NCI-H1092 (cell line): ENCODE measurements around the gene RTRAF.

Source experiments
- DNase-seq: peaks from one replicate; lab custom pipeline; 2025; lab: John Stamatoyannopoulos, UW

The RTRAF gene

DNA sequence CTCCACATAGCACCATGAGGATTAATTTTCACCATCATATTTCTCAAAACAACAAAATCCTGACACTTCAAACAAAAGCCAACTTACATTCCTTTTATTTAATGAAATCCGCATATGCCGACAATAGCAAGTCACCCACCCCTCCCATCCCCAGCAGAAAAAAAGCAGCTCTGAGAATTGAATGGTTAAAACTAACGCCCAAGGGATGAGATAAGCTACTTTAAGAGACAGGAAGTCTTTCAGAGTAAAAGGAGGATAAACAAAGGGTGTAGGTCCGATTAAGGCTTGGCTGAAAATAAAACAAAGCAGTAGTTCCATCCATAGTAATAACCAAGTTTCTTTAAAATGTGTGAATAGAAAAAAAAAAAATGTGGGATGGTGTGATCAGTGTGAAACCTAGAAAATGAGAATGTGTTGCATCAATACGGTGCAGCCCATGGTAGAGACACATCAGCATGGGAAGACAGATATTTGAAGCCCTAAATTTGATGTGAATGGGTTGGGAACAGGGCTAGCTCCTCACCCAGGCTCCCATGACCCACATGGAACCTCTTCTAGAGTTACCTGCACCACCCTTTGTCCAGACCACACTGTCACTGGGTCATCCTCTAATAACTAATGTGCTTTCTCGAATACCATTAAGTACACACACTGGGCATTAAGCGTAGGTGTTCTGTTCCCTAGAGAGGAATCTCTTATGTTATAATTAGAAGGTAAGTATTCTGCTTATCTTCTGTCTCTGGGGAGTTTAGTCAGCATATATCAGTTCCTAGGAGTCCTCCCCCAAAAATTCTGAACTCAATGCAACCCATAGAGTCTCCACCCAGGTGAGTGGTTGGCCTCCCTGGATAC lies 31.7 kb downstream of the RTRAF start:
- no peak for DNase-seq

DNA sequence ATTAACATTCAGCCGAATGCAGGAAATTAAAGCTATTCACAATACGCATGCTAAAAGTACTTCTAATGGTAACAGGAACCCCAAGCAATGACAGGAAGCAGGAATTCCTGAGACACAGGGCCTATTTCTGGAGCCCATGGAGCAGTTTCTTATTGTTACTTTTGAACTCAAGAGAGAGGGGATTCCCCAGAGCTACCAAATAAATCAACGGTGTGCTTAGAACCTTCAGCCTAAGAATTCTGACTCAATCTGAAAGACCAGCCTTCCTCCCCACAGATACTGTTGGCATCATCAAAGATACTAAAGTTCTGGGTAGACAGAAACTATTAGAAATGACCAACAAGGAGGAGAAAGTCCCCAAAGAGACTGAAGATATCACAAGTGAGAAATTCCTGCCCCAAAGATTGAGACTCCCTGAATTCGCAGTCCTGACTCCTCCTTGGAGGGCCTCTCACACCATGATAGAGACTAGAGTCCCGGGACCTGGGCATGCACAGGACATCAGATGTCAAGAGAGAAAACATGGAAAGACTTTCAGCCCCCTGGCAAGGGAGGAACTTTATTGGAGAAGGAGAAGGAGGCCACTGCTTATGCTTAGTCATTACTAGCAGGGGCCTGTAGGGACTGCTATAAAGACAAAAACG lies 32.7 kb downstream of the RTRAF start:
- DNase-seq = no peak

DNA sequence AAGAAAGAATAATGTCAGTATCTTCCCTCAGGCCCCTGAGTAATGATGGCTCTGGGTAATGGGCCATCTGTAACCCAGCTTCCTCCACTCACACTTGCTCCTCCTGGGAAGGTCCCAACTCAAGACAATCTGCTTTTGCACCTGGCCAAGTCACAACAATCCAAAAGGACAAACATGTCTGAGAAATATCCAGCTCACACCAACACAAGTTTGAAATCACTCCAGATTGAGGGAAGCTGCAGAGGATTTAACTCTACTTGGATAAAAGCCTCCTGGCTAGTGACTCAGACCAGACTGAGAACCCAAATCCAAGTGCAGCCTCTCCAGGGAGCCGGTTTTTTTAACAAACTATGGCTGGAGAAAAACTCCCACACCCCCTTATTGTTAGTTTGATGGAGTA lies 34.2 kb downstream of the RTRAF start:
- DNase-seq = no peak

DNA sequence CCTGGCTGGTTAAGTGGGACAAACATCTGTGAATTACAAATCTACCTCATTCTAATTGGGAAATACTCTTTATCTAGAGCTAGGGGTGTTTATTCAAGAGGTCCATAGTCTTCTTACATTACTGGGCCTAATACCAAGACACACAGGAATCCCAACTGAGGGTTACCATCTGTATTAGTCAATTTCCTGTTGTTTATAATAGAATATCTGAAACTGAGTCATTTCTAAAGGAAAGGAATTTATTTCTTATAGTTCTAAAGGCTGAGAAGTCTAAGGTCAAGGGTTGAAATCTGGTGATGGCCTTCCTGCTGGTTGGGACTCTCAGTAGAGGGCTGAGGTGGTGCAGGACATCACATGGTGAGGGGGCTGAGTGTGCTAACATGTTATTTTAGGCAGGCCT lies 36.0 kb downstream of the RTRAF start:
- DNase-seq = no peak

DNA sequence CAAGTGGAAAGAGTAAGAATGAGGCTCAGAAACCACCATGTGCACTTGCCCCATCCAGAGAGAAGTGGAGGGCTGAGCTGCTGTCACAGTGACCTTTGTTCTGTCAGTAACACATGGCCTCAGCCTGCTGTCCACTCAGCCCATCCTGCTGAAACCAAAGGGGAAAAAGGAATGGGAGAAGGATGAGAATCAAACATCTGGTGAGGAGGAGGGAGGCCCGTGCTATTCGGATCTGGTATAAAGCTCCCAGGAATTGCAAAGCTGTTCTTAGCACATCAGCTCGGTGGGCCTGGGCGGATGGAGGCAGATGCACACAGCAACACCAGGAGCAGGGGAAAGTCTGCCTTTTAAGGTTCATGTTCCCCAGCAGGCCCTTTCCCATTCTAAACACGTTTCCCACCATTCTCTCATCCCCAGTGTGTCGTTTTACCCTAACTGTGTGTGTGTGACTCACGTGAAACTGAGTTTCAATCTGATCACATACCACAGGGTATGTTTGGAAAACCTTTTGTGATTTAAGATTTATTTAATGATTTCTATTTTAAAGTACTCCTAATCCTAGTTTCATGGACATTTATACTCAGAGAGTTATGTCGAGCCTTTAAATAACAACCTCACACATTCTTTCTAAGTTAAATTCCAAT lies 36.8 kb downstream of the RTRAF start:
- DNase-seq = no peak

DNA sequence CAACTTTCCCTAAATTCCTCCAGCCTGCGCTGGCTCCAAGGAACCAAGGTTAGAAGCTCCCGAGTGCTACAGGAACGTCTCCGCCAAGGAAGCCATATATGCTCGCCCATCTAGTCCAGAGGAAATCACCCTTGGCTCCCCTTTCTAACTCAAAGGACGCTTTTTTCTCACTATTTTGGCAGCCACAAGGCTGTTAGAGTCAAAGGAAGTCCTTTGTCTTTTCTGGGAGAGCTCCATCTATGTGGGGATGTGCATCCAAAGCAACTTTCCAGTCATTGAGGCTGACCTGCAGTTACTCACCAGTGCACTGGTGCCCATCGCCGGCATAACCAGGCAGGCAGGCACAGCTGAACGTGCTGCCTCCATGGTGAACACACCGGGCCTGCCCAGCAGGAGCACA lies 37.6 kb downstream of the RTRAF start:
- no peak for DNase-seq

DNA sequence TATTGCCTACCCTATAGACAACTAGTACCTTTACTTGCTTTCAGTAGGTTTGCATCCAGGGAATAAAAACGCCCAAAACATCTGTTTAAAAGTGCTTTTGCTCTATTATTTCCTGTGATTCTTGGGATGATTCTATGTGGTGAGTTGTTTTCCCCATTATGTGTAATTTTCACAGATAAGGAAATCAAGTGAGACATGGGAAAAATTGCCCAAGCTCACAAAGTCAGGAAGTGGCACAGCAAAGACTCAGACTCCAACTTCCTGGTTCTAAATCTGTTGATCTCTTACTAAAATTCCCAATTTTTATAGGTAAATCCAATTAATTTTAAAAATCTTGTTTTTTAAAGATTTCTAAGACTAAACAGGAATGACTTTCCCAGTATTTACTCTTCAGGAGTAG lies 40.5 kb downstream of the RTRAF start:
- DNase-seq = no peak

DNA sequence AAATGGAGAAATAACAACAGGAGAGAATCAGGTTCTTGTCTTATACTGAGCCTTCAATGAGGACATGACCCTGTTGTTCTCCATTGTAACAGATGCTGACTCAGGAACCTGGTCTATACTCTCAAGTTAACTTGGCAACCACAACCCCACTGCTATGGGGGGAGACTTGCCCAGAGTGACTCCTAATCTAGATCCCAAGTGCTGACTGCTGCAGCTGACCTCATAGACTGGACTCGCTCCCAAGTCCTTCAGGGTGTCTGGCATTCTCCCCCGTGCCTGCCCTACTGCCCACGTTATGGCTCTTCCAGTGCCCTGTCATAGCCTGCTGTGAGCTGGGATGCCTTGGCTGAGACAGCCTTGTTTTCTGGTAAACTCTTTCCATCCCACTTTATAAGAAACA lies 42.4 kb downstream of the RTRAF start:
- no peak for DNase-seq

DNA sequence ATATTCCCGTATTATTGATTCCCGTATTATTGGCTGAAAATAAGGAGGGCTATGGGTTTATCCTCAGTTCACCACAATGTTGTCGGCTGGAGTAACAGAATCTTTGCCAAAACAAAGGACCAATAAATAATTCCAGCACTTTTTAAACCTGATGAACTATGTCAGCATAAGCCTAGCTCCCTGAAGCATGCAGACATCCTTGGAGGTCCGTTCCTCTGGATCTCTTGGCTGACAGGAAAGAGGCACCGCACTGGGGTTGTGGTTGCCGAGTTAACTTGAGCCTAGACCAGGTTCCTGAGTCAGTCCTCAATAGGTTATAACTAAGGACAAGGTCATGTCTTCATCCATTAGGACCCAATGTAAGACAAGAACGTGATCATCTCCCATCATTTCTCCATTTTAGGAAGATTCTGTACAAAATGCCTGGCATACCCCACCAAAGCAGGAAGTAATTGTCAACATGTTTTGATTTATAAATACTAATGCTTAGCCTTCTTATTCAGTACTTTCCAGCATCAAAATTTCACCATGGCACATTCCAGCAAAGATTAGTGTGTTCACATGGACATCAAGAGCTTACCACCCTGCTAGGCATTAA lies 43.0 kb downstream of the RTRAF start:
- DNase-seq = no peak

DNA sequence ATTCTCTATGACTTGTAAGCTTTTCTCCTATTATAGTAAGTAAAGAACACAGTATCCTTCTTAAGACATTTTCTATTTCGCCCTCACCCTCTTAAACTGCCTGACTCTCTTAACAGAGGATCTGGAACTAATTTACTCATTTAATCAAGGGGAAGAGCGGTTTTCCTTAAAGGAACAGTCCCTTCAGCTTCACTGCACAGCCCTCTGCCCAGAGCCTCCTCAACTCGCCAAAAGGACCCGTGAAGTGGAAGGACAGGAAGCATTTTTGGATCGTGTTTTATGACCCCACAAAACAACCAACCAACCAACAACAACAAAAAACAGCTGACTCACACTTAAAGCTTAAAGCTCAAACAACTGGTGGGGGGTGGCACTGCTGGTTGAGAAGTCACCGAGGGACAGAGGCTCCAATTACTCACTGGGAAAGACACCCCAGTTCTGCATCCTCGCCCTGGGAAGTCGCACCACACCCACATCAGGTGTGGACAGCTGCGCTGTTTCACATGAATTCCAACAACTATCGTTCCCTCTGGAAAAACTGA lies 43.8 kb downstream of the RTRAF start:
- DNase-seq = no peak

DNA sequence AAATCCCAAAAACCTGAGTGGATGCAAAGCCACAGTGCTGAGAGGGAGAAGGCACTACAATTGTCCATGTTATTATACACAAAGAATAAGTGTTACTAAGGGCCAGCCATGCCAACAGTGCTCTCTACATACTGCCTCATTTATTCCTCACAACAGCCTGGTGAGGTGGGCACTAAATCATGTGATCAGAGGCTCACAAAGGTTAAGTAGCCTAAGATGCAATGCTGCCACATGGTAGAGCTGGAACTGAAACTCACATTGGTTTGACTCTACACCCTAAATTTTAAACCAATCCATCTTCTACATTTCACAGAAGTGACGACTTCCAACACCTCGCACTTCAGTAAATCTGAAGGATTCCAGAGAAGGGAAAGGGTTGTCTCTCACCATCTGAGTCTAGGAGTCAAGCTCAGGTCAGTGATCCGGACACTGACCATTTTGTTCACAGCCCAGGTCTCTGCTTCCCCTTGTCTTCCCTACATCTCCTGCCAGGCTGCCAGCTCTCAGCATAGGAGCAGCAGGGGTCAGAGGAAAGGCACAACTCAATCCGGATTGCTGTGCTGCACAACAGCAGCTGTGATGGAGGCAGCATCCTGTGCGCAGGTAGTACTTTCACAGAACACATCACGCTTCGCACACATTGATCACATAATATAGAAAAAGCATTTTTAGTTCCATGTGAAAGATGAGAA lies 49.9 kb downstream of the RTRAF start:
- no peak for DNase-seq

DNA sequence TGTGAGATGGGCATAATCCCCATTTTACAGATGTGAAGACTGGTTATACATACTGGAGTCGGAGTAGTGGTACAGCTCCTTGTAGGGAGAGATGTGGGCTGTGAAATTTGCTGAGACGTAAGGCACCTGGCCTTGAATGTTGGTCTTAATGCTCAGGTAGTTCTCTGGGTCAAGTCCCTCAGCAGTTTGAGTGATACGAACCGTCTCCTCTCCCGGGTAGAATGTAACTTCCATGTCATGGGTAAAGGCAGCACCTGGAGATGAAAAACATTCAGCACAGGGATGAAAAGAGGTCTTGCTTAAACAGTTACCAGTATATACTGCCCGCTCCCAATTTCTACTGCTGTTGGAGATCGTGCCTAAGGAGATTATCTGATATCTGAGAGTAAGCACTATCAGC lies 51.3 kb downstream of the RTRAF start:
- no peak for DNase-seq

DNA sequence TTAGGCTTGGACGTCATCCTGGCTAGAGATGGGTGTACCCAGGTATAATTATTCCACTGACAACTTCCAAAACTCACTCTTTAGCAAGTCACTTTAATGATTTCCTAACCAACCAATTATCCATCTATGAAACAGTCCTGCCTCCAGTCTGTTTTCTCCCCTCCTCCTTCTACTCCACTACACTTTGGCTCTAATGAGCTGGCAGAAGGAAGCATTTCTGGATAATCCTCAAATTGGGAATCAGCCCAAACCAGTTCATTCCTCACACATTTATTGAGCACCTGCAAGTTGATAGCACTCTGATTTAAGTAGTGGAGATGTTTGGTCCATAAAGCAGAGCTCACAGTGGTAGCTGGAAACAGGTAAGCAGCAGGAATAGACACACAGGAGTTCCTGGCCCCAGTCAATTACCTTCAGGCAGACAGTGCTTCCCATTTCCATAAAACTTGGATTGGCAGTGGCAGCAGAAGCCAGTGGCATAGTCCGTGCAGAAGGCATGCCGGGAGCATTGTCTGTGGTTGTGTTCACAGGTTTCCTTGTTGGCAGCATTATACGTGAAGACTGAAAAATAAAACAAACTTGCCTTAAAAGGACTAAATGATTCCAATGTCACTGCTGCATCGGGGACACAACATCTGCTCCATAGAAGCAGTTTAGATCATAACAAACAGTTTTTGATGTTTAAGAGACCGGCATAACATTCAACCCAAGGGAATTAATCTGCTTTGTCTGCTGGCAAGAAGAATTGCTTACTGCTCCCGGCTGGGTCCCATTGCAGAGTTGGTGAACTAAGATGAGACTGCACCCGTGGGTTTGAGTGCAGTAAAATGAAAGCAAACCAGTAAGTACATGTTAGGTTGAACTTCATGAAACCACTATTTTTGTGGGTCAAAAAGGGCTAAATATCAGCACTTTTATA lies 53.3 kb downstream of the RTRAF start:
- DNase-seq = no peak

DNA sequence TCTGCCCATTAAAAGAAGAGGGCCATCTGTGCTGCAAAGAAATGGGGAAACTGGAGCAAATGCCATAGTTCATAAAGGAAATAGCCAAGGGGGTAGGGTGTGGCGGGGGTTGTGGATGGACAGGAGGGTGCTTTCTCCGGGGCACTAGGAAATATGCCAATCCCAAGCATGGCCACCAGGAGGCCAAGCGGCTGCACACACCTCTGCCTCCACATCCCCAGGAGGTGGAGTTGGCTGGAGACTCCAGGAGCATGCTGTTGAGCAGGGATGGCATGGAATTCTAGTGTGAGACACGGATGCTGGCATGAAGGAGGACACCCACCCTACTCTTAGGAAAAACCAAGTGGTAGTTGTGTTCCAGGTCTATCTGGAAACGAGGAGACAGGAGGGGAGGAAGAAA lies 54.3 kb downstream of the RTRAF start:
- peak; percentile 52 for DNase-seq

DNA sequence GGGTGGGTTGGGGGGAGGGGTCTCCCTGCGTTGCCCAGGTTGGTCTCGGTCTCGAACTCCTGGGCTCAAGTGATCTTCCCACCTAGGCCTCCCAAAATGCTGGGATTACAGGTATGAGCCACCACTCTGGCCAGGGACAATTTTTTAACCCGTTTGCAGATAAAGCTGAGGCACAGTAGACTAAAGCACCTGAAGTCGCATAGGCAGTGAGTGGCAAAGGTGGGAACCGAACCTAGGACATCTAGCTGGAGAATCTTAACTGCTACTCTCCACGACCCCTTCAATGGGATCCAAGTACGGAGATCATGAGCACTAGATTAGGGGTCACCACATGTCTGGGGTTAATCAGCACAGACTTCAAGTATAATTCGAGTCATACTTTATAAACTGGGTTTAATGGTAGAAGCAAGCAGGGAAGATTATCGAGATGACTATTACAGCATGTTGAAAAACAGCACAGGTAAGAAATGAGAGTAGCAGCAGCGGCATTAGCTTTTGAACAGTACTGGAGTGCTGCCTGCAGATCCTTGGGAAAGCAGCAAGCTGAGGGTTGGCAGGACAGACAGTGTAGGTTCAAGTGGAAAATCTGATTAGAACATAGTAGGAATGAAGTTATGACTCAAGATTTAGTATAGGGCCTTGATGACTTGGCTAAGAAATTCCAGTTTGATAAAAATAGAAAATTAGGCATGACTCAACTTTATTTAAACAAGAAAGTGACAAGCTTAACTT lies 55.6 kb downstream of the RTRAF start:
- no peak for DNase-seq

DNA sequence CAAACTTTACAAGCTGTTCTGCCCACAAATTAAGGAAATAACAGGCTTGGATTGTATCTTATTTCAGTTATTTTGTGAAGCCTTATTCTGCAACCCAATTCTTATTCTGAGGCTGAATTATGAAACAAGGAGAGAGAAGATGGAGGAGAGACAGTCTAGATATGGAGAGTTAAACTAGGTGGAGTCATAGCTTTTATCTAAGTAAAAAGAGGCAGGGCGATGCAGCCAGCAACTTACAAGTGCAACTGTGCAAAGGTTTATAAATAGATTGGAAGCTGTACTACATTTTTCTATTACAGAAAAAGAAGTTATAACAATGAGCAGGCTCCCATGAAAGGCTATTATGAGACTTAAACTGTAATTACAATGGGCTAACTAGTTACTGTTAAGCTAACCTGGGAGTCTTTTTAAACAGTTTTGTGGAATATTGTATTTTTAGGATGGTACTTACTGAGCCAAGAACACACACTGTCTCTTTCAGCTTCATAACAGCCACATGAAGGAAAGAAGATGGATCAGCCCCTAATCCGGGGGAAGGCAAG lies 57.1 kb downstream of the RTRAF start:
- DNase-seq = no peak

DNA sequence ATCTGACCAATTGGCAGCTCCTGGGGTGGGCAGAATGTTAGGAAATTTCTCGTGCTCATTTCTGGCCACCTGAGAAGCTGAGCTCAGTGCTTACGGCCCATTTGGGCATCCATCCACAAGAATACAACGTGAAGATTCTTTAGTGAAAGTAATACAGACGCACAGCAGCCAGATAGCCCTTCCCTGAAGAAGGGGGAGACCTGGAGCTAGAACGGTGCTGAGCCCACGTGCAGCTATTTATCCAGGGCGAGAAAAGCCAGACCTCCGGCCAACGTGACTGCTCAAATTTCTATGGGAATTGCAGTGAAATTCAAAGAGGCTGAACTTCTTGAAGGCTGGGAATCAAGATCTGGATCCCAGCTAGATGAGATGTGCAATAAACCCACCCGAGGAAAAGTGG lies 58.8 kb downstream of the RTRAF start:
- DNase-seq = no peak

DNA sequence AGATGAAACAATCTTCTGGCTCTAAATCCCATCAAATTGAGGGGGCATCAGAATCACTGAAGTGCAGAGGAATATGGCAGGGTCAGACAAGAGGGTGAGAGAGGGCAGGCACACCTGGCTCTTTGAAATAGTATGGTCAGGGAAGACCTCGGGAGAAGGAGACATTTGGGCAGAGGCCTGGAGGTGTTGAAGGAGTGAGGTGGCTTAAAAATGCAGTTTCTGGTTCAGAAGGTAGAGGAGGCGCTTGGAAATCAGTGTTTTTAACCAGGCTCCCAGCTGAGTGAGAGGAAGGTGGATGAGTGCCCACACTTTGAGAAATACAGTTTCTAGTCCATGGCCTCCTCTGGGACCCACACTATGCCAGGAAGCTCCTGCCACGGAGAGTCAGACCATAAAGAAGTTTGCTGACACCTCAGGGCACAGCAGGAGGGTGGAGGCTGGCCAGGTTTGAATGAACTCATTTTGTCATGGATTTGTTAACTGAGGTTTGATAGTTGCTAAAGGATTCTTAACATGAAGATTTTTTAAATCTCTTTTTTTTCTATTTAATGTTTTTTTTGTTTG lies 59.4 kb downstream of the RTRAF start:
- peak; percentile 10 for DNase-seq

DNA sequence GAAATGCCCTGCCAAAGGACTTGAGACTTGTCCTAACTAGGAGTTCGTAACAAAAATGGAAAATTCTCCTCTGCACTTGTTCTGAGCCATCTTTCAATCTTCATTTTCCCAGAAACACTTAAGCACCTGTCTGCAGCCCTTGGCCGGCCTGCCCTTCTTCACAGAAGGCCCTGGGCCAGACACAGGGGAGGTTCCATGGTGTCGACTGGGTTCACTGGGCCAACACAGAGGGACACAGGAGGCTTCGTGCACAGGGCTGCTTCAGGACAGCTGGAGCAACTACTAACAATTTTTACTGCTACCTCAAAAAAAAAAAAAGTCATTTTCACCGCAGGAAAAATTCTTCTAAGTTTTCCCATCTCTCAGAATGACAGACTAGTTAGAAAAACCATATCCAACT lies 59.9 kb downstream of the RTRAF start:
- DNase-seq = no peak
